HG03342 (cell line): ENCODE data around the gene SHF.
"Not testable (repeated sequence)": the region's sequence is repeated elsewhere in the genome, so short reads cannot be mapped to it uniquely, and the experiment has no call there.

Source experiments
- ATAC-seq: cut with Tn5 transposase; IDR thresholded peaks from one replicate; pipeline ENCODE4 v1.9.1; 2021; ENCODE audit warnings: mild to moderate bottlenecking, moderate library complexity; ENCODE audit not compliant: unreplicated experiment

Gene SHF, protein sequence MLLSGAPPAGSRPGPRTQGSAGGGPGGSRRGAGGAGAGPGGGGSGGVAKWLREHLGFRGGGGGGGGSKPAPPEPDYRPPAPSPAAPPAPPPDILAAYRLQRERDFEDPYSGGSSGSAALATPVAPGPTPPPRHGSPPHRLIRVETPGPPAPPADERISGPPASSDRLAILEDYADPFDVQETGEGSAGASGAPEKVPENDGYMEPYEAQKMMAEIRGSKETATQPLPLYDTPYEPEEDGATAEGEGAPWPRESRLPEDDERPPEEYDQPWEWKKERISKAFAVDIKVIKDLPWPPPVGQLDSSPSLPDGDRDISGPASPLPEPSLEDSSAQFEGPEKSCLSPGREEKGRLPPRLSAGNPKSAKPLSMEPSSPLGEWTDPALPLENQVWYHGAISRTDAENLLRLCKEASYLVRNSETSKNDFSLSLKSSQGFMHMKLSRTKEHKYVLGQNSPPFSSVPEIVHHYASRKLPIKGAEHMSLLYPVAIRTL

GRCh38 chr15:45187894-45188830, at the start of gene SHF:
TSS of gene SHF (minus strand) at chr15:45187966. CDS start at chr15:45187951, 15 bp downstream.
- ATAC-seq: no peak

DNA sequence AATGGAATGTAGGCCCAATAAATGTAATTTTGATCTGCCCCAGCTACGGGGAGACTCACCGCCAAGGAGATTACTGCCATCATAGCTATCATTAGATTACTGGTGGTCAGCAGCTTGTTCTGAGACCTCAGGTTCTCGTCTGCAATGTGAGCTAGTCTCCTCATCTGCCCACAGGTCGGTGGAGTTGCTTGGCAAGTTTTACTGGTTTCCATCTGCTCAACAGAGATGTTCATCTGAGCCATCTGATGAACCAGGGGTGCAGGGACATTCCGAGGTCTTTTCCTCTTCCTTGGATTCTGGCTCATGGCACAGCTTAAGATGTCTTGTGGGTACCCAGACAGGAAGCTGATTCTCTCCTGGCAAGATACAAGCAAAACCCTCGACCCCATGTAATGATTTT, 49.0 kb upstream of the SHF start:
- ATAC-seq: not testable (repeated sequence)

GRCh38 chr15:45234562-45235235, 46.9 kb upstream of the SHF start:
- no peak for ATAC-seq

- no peak for ATAC-seq
Observed at GRCh38 chr15:45231864-45232562, 44.2 kb upstream of the SHF start.

- no peak for ATAC-seq
Observed at GRCh38 chr15:45231132-45231531, 43.4 kb upstream of the SHF start.

- no peak for ATAC-seq
Observed at GRCh38 chr15:45230245-45230965, 42.6 kb upstream of the SHF start.

- no peak for ATAC-seq
Observed at GRCh38 chr15:45228931-45229330, 41.2 kb upstream of the SHF start.

DNA sequence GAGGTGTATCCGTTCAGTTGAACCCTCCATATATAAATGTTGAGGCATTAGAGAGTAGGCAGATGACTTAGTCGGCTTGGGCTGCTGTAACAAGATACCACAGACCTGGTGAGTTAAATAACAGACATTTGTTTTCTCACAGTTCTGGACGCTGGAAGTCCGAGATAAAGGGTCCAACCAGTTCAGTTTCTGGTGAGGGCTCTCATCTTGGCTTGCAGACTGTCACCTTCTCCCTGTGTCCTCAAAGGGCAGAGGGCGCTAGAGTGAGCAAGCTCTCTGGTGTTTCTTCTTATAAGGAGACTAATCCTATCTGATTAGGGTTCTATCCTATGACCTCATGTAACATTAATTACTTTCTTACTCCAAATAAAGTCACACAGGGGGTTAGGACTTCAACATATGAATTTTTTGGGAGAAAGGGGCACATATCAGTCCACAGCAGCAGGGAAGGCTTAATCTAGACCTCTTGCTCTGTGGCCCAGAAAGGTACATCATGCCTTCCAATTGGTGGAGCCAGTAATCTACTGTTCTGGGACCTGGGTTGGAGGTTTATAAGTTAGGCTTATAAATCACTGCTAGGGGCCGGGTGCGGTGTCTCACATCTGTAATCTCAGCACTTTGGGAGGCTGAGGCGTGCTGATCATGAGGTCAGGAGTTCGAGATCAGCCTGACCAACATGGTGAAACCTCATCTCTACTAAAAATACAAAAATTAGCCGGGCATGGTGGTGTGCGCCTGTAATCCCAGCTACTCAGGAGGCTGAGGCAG, 37.9 kb upstream of the SHF start:
- no peak for ATAC-seq

- no peak for ATAC-seq
Observed at GRCh38 chr15:45224621-45225217, 37.0 kb upstream of the SHF start.

- ATAC-seq: no peak
Observed at GRCh38 chr15:45221967-45222366, 34.2 kb upstream of the SHF start.

DNA sequence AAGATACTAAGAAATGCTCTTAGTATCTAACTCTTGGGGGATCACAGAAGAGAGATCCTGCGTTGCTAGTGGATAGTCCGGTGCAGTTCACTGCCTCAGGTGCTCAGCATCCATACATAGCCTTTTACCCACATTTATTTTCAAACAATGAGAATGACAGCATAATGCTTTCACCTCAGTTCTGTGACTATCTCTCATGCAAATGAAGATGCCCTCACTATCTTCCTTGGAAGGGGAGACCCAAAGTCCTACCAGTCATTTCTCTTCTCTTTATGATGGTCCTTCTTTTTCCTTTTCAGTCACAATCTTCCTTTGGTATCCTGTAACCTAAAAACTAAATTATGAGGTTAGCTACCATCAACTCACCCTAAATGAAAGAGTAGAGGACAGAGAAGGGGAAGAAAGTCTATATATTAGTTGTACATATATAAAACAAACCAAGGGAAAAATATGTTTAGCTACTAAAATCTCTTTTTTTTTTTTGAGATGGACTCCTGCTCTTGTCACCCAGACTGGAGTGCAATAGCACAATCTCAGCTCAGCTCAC, 33.4 kb upstream of the SHF start:
- ATAC-seq: no peak

DNA sequence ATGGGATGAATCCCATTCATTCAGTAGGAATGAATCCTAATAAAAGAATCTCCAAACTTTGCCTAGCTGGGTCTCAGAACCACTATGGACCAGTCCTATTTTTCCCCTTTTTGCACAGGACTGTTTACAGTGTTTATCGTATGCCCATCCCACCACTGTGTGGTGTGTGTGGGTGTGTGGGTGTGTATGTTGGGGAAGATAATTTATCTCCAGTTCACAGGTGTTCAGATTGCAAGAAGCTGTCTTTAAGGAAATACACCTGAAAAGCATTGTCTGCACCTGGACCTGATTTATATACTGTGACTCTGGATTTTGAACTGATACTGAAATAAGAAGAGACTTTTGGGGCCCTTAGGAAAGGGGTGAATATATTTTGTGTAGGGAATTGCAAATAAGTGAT, 24.7 kb upstream of the SHF start:
- ATAC-seq: no peak

DNA sequence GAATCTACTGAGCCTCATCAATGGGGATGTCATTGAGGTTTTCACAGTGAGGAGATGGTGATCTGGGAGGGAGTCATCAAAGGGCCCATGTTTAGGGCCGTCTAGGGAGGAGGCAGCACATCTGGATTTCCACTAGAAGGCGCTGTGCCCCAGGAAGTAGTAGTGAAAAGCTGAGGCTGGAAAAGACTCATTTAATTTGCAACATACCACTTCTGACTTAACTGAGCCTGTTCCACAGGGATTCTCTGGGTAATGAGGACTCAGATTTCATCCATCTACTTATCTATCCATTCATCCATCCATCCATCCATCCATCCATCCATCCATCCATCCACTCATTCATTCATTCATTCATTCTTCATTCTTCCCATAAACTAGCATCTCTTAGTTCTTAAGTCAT, 17.4 kb upstream of the SHF start:
- ATAC-seq: peak; percentile 26

DNA sequence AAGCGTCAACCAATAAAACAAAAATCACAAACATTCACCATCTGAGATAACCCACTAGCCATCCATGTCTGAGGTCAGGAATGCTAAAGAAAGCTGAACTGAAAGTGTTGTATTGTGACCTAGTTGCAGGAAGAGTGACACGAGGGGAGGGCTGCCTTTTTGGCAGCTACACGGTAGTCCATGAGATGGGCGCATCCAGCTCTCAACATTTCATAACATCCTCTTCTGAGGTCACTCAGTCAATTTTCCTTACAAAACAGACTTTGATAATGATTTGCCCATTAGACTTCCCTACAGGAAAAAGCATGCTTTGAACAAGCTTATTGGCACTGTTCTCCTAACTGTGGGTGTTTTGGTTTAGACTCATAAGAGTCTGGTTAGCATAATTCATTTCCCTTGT, 15.4 kb upstream of the SHF start:
- ATAC-seq: no peak

- no peak for ATAC-seq
Observed at GRCh38 chr15:45201869-45202268, 14.1 kb upstream of the SHF start.

DNA sequence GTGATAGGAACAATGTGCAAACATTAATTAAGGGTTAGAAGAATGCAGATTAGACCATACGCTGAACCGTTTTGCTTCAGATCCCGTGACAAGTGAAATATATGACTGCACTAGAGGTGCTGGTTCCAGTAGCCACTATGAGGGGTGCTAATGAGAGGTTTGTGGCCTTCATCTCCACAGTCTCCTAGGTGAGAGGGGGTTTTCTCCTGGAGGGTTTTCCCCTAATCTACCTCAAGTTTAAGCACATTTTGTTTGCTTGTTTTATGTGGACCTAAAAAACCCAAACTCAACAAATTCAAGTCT, 13.7 kb upstream of the SHF start:
- no peak for ATAC-seq

GRCh38 chr15:45200799-45201556, 13.2 kb upstream of the SHF start:
- no peak for ATAC-seq
